GM23248 (cell line): ENCODE measurements around the gene WDR35.

Experiments used
- EZH2 ChIP-seq: fragments of 200-600 bp; sonication (generic); IDR thresholded peaks from 2 replicates; pipeline ENCODE4 v1.6.1; 2018; ENCODE audit warnings: antibody characterized with exemption, mild to moderate bottlenecking; ENCODE audit not compliant: insufficient read depth, poor library complexity, severe bottlenecking
- EZH2phosphoT487 ChIP-seq: fragments of 200-600 bp; sonication (generic); IDR thresholded peaks from 2 replicates; pipeline ENCODE4 v1.6.1; 2018; ENCODE audit warnings: antibody characterized with exemption, moderate library complexity, mild to moderate bottlenecking, low read depth; ENCODE audit not compliant: insufficient read depth

DNA sequence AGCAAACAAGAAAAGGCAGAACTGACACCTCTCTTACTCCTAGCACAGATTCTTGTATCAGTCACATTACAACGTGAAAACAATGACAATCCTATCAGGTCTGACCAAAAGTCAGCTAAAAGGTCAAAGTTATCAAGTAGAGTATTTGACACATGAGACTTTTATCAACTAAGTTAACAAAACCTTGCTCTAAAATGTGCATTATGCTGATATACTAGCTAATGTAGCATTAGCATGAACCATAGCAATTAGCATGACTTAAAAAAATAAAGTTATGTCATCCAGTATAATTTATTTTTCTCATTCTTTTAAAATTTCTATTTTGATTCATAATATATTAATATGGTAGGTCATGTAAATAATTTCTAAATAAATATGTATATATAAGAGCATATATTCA is 46.7 kb downstream of the WDR35 start:
- TF ChIP-seq EZH2, result no peak
- TF ChIP-seq EZH2phosphoT487, result no peak
